Stimulated activated memory B cell treated with anti-CD40 and anti-IgM and Interleukin-4, amounts not matched to agents 10 μg/mL and 1 μg/mL and 100 μg/mL, for 72 hours (primary cell): ENCODE results near the gene GPRIN3.

Experiments used
- ATAC-seq: fragments of 150-1000 bp; cut with Tn5 transposase; 2 replicates; pipeline ENCODE4 v1.10.0; 2021
- H3K27ac Mint-ChIP-seq: one replicate; pipeline ENCODE4 v1.8.0; 2022; ENCODE audit warnings: mild to moderate bottlenecking, mixed read lengths
- H3K27me3 Mint-ChIP-seq: one replicate; pipeline ENCODE4 v1.8.0; 2022; ENCODE audit warnings: mixed read lengths
- H3K36me3 Mint-ChIP-seq: one replicate; pipeline ENCODE4 v1.8.0; 2022; ENCODE audit warnings: mixed read lengths
- H3K4me1 Mint-ChIP-seq: one replicate; pipeline ENCODE4 v1.8.0; 2022; ENCODE audit warnings: mixed read lengths
- H3K4me3 Mint-ChIP-seq: one replicate; pipeline ENCODE4 v1.8.0; 2022; ENCODE audit warnings: mild to moderate bottlenecking, moderate library complexity, mixed read lengths
- H3K9me3 Mint-ChIP-seq: one replicate; pipeline ENCODE4 v1.8.0; 2022; ENCODE audit warnings: mixed read lengths

GPRIN3 gene

GRCh38 chr4:89303177-89303576 lies 4.4 kb downstream of the GPRIN3 start:
- Mint-ChIP-seq H3K4me3 (no peak overlapping the region), H3K36me3 (no peaks in the 10 kb centered on the region), H3K9me3 (no peaks in the 10 kb centered on the region), H3K27ac (no peak overlapping the region), H3K4me1 (peaks cover 43% of the 10 kb centered on the region), H3K27me3 (peaks cover 10% of the 10 kb centered on the region)
- no peak for ATAC-seq

DNA sequence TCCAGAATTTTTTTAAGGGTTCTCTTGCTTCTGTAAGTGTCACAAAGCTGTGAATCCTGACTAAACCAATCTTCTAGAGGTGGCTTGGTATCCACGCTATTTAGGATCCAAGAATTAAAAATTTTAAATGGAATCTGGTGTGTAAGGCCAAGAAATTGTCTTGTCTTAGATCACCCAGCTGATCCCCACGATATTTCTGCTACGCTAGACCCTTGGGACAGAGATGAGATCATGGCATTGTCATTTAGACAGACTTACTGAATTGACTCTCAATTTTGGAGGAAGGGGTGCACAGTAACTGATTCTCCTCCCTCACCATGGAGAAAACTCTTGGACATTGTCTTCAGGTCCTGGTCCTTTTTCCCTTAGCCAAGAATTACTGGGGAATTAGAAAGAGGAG lies 5.7 kb downstream of the GPRIN3 start:
- no peak for ATAC-seq

GRCh38 chr4:89301003-89301402 lies 6.6 kb downstream of the GPRIN3 start:
- no peak overlapping the region for H3K27ac Mint-ChIP-seq

More for the DNA sequence above, 5.7 kb downstream of the GPRIN3 start:
- no peaks in the 10 kb centered on the region for H3K9me3 Mint-ChIP-seq
- no peaks in the 10 kb centered on the region for H3K36me3 Mint-ChIP-seq
- H3K27me3 Mint-ChIP-seq = peaks cover 5% of the 10 kb centered on the region
- H3K4me3 Mint-ChIP-seq = no peak overlapping the region
- peaks cover 44% of the 10 kb centered on the region for H3K4me1 Mint-ChIP-seq
- no peak overlapping the region for H3K27ac Mint-ChIP-seq

GRCh38 chr4:89300499-89300898 lies 7.1 kb downstream of the GPRIN3 start:
- Mint-ChIP-seq H3K27ac (no peak overlapping the region), H3K4me1 (peaks cover 41% of the 10 kb centered on the region), H3K4me3 (no peak overlapping the region), H3K36me3 (no peaks in the 10 kb centered on the region), H3K27me3 (no peaks in the 10 kb centered on the region), H3K9me3 (no peaks in the 10 kb centered on the region)
- ATAC-seq = no peak

More at GRCh38 chr4:89301003-89301402, 6.6 kb downstream of the GPRIN3 start:
- Mint-ChIP-seq H3K9me3 (no peaks in the 10 kb centered on the region), H3K27me3 (no peaks in the 10 kb centered on the region), H3K36me3 (no peaks in the 10 kb centered on the region), H3K4me3 (no peak overlapping the region), H3K4me1 (peaks cover 41% of the 10 kb centered on the region)
- ATAC-seq = no peak

DNA sequence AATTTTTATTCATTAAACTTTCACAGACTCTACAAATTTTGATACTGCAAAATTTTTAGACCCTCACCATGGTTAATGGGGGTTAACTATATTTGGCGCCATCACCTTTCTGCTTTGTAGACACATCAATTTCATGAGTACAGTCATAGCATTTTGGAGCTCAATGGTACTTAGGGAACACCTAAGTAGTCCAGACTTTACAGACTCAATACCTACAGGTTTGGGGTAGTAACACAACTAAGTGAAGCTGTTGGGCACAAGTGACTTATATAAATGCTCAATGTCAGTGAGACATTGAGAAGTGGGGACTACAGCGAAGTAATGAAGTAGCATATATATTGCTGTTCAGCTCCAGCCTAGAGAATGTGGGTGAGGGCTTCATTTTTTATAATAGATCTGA lies 7.5 kb downstream of the GPRIN3 start:
- Mint-ChIP-seq H3K9me3 (no peaks in the 10 kb centered on the region), H3K36me3 (no peaks in the 10 kb centered on the region), H3K27ac (no peak overlapping the region), H3K4me1 (peaks cover 42% of the 10 kb centered on the region), H3K27me3 (no peaks in the 10 kb centered on the region), H3K4me3 (no peak overlapping the region)
- ATAC-seq = no peak

DNA sequence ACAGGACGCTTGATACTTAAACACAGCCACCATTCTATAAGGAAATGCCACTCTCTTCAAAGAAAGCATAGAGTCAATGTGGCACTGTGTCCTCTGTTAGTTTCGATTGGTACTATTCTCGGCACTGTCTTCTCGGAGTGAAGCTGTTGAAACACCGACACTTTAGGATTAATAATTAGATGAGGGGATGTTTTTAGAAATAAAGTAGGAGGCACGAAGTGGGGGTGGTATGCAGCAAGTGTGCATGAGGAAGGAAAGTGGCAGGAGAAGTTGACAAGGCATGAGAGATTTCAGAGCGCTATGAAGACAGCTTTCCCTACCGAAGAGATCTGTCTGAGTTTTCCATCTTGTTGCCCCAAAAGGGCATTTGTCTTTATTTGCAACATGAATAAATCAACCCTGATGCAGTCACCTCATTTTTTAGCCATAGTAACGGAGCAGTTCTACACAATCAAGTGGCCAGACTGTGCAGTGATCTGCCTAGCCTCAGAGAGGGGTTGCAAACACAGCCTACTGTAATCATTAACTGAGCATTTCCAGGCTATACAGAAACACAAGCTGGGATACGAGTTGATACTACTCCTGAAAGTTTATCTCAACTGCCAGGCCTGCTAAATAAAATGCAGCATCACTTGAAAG lies 8.3 kb downstream of the GPRIN3 start:
- H3K4me1 Mint-ChIP-seq = peaks cover 48% of the 10 kb centered on the region
- no peaks in the 10 kb centered on the region for H3K9me3 Mint-ChIP-seq
- no peaks in the 10 kb centered on the region for H3K27me3 Mint-ChIP-seq
- peak overlapping the region; percentile 52 for H3K27ac Mint-ChIP-seq
- no peaks in the 10 kb centered on the region for H3K36me3 Mint-ChIP-seq
- H3K4me3 Mint-ChIP-seq = peak overlapping the region; percentile 77
- ATAC-seq = peak; percentile 66

DNA sequence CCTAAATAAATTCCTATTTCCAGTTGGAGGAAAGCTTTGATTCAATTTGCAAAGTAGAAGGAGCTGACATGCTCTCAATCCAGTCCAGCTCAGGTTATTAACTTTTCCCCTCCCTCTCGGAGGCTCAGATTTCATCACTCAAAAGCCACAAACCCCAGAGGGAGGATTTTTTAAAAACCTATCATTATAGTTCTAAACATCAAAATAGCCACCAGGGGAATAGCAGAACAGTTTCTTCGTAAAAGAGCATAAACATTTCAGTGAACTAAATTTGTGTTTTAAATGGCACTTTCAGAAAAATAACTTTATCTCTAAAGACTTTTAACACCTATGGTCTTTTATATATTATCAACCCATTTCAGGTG lies 8.8 kb downstream of the GPRIN3 start:
- no peaks in the 10 kb centered on the region for H3K9me3 Mint-ChIP-seq
- peaks cover 45% of the 10 kb centered on the region for H3K4me1 Mint-ChIP-seq

DNA sequence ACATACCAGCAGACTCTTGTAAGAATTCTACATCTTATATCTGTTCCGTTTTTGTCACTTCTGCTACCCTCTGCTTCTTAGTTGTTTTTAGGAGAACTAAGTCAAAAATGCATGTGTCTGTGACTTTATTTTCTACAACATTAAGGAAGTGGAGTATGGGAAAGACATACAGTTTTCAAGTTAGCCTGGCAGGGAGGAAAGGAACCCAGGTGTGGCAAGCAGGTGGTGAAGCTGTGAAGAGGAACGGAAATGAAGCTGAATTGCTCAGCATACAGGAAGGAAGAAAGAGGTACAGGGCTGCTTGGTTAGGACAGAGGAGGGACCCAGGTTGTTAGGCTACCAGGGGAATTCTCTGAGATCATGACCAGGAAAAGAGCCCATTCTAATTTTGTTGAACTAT lies 9.4 kb downstream of the GPRIN3 start:
- H3K27me3 Mint-ChIP-seq = no peaks in the 10 kb centered on the region
- no peaks in the 10 kb centered on the region for H3K9me3 Mint-ChIP-seq
- peaks cover 48% of the 10 kb centered on the region for H3K4me1 Mint-ChIP-seq
- peak overlapping the region; percentile 25 for H3K4me3 Mint-ChIP-seq
- peak overlapping the region; percentile 24 for H3K27ac Mint-ChIP-seq
- peak; percentile 68 for ATAC-seq
- H3K36me3 Mint-ChIP-seq = no peaks in the 10 kb centered on the region

More for the DNA sequence above, 8.8 kb downstream of the GPRIN3 start:
- Mint-ChIP-seq H3K27me3 (no peaks in the 10 kb centered on the region), H3K36me3 (no peaks in the 10 kb centered on the region), H3K4me3 (peak overlapping the region; percentile 77), H3K27ac (peak overlapping the region; percentile 52)
- ATAC-seq = peak; percentile 49

DNA sequence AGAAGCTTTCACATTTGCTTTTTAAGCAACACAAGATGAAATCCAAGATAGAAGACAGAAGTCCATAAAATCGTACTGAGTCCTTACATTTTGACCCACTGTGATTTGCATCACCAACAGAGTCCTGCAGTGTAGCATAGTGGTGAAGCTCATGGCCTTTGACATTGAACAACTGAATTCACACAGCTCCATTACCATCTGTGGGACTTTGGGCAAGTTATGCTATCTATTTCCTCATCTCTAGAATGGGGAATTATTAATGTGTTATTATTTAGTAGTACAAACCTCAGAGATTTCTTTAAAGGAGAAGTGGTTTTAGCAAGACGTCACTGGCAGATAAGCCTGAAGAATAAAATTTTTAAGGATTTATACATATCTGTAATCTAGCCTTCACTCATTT lies 10.7 kb downstream of the GPRIN3 start:
- Mint-ChIP-seq H3K27me3 (peaks cover under 1% of the 10 kb centered on the region), H3K4me1 (peaks cover 49% of the 10 kb centered on the region), H3K4me3 (no peak overlapping the region), H3K36me3 (no peaks in the 10 kb centered on the region), H3K9me3 (no peaks in the 10 kb centered on the region), H3K27ac (no peak overlapping the region)
- ATAC-seq = no peak

- no peak for ATAC-seq
- Mint-ChIP-seq H3K36me3 (no peaks in the 10 kb centered on the region), H3K9me3 (no peaks in the 10 kb centered on the region), H3K27me3 (peaks cover 6% of the 10 kb centered on the region), H3K27ac (no peak overlapping the region), H3K4me1 (peaks cover 49% of the 10 kb centered on the region), H3K4me3 (no peak overlapping the region)
These were observed 11.2 kb downstream of the GPRIN3 start for GRCh38 chr4:89296399-89296798.

DNA sequence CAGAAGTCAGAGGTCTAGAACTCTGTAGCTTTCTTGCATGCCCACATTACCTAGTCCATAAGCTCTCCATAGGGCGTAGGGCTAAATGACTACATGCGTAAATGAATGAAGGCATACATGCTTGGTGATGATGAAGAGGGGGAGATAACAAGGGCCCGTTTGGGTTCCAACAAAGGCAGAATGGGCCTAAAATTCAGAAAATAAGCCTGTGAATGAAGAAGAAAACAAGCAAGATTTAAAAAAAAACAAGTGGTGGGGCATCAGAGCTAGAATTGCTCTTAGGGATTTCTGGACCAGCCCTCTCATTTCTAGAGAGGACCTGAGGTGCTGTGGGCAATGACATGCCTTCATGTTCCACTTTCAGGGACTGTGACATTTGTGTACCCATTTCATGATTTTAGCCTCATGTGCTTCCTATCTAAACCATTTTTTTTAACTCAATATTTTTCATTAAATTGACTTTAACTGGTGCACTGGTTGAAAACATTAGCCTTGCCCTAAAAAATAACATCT lies 12.1 kb downstream of the GPRIN3 start:
- H3K27me3 Mint-ChIP-seq = peaks cover 11% of the 10 kb centered on the region
- ATAC-seq = no peak
- H3K4me3 Mint-ChIP-seq = no peak overlapping the region
- peaks cover 49% of the 10 kb centered on the region for H3K4me1 Mint-ChIP-seq
- no peak overlapping the region for H3K27ac Mint-ChIP-seq
- H3K9me3 Mint-ChIP-seq = no peaks in the 10 kb centered on the region
- no peaks in the 10 kb centered on the region for H3K36me3 Mint-ChIP-seq

GRCh38 chr4:89294573-89295269 lies 12.9 kb downstream of the GPRIN3 start:
- Mint-ChIP-seq H3K36me3 (no peaks in the 10 kb centered on the region), H3K27ac (no peak overlapping the region), H3K27me3 (peaks cover 11% of the 10 kb centered on the region)

DNA sequence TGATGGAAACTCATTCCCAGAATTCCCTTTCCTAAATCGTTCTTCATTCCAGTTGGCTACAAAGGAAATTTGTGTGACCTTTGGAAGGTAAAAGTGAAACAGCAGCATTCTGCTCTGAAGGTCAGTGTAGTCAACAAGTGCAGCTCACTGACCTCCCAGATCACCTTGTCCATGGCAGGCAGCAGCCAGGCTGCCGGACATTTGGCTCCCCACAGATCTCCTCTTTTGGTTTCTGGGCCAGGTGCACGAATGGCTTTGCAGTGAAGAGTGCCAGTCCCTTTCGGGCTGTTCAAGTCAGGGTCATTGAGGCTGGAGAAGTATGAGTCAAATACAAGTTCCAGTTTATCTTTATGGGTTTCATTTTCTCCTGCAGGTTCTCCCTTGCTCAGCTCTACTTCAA lies 14.3 kb downstream of the GPRIN3 start:
- H3K9me3 Mint-ChIP-seq = no peaks in the 10 kb centered on the region
- no peaks in the 10 kb centered on the region for H3K36me3 Mint-ChIP-seq
- H3K4me1 Mint-ChIP-seq = peaks cover 36% of the 10 kb centered on the region
- peaks cover 11% of the 10 kb centered on the region for H3K27me3 Mint-ChIP-seq
- no peak for ATAC-seq
- no peak overlapping the region for H3K27ac Mint-ChIP-seq
- no peak overlapping the region for H3K4me3 Mint-ChIP-seq

More at GRCh38 chr4:89294573-89295269, 12.9 kb downstream of the GPRIN3 start:
- H3K4me3 Mint-ChIP-seq = no peak overlapping the region
- ATAC-seq = peak; percentile 80
- no peaks in the 10 kb centered on the region for H3K9me3 Mint-ChIP-seq
- peaks cover 49% of the 10 kb centered on the region for H3K4me1 Mint-ChIP-seq

DNA sequence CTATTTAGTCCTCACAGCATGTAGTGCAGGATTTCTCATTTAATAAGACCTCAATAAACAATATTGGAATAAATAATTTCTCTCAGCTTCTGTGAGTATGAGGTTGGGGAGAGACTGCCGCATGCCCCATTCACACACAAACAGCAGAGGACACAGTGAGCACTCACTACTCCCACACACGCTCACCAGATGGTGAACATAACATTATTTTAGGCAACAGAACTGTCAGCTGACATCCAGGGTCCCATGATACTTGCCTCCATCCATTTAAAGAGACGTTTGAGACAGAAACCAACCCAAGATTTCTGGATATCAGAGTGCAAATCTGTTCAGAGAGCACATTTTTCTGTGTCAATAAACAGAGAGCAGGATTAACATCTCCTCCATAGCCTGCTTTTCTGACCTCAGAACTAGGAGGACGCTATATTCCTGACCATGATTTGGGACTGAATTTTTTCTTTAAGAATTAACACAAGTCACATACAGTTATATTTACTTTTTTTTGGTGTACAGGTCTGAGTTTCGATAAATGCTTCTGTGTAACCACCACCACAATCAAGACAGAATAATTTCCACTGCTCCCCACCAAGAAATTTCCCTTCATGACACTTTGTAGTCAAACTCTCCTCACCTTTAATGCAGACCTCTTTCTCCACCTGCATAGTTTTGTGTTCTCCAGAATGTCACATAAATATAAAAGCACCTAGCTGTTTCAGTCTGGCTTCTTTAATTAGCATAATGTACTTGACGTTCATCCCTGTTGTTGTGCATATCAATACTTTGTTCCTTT lies 16.7 kb downstream of the GPRIN3 start:
- ATAC-seq = no peak
- no peaks in the 10 kb centered on the region for H3K36me3 Mint-ChIP-seq
- no peaks in the 10 kb centered on the region for H3K9me3 Mint-ChIP-seq
- no peak overlapping the region for H3K27ac Mint-ChIP-seq
- H3K4me3 Mint-ChIP-seq = no peak overlapping the region
- H3K27me3 Mint-ChIP-seq = peaks cover 11% of the 10 kb centered on the region
- peaks cover 23% of the 10 kb centered on the region for H3K4me1 Mint-ChIP-seq

GRCh38 chr4:89289312-89289711 lies 18.3 kb downstream of the GPRIN3 start:
- H3K4me1 Mint-ChIP-seq = peaks cover 23% of the 10 kb centered on the region
- H3K9me3 Mint-ChIP-seq = no peaks in the 10 kb centered on the region
- ATAC-seq = no peak
- H3K27ac Mint-ChIP-seq = no peak overlapping the region
- H3K36me3 Mint-ChIP-seq = no peaks in the 10 kb centered on the region
- H3K4me3 Mint-ChIP-seq = no peak overlapping the region
- H3K27me3 Mint-ChIP-seq = peaks cover 11% of the 10 kb centered on the region
